SJCRH30 (cell line): ENCODE data around the gene GTF2H4. TPM values are rescaled to one million over a fixed set of nuclear protein-coding genes. Genes with fewer than 3 reads are reported as not detected.

ENCODE experiments used
- DNase-seq, 2 experiments: peaks; one replicate each; pipeline ENCODE4 v3.0.0-alpha.2; 2015 to 2020
- H3K27ac ChIP-seq: fragments of 250-450 bp; sonication (Bioruptor Pico); 2 replicates; pipeline ENCODE4 v1.5.1; 2020; ENCODE audit warnings: mild to moderate bottlenecking, moderate library complexity
- H3K27me3 ChIP-seq: fragments of 250-450 bp; sonication (Bioruptor Pico); 2 replicates; pipeline ENCODE4 v1.5.1; 2020; ENCODE audit warnings: mild to moderate bottlenecking, moderate library complexity
- H3K36me3 ChIP-seq: fragments of 250-450 bp; sonication (Bioruptor Pico); 2 replicates; pipeline ENCODE4 v1.5.1; 2020; ENCODE audit warnings: mild to moderate bottlenecking, moderate library complexity
- H3K4me1 ChIP-seq: fragments of 250-450 bp; sonication (Bioruptor Pico); 2 replicates; pipeline ENCODE4 v1.5.1; 2020; ENCODE audit warnings: mild to moderate bottlenecking, moderate library complexity
- H3K4me3 ChIP-seq: fragments of 250-450 bp; sonication (Bioruptor Pico); 2 replicates; pipeline ENCODE4 v1.5.1; 2020; ENCODE audit warnings: mild to moderate bottlenecking, moderate library complexity
- H3K9me3 ChIP-seq: fragments of 250-450 bp; sonication (Bioruptor Pico); replicated peaks from 2 replicates; pipeline ENCODE4 v1.5.1; 2020; ENCODE audit warnings: mild to moderate bottlenecking, moderate library complexity
- total RNA-seq: library from RNA; depleted of rRNA; stranded (reverse); fragments of >200 nt; shearing (Covaris generic); gene quantifications from 2 replicates; pipeline ENCODE4 v1.2.3, GENCODE V29; 2014

The GTF2H4 gene
- total RNA-seq, 1 experiment from 2014 or later = 24.2 TPM

DNA sequence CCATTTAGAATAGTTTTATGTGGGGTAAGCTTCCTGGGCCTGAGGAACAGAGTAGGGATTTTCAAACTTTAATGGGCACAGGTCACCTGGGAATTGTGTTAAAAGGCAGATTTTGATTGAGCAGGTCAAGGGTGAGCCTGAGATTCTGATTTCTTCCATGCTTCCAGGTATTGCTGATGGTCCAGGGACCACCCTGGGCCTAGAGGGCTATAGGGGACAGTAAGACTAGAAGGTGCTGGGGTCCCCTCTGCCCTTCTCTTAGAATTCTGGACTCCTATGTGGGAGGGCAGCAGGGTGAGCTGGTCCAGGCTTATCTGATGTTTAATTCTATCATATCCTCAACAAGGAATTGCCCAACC, 21.1 kb upstream of the GTF2H4 start:
- Histone ChIP-seq H3K4me1 (peaks cover 36% of the 10 kb centered on the region), H3K27ac (peak overlapping the region; percentile 94)
- DNase-seq = no peak

DNA sequence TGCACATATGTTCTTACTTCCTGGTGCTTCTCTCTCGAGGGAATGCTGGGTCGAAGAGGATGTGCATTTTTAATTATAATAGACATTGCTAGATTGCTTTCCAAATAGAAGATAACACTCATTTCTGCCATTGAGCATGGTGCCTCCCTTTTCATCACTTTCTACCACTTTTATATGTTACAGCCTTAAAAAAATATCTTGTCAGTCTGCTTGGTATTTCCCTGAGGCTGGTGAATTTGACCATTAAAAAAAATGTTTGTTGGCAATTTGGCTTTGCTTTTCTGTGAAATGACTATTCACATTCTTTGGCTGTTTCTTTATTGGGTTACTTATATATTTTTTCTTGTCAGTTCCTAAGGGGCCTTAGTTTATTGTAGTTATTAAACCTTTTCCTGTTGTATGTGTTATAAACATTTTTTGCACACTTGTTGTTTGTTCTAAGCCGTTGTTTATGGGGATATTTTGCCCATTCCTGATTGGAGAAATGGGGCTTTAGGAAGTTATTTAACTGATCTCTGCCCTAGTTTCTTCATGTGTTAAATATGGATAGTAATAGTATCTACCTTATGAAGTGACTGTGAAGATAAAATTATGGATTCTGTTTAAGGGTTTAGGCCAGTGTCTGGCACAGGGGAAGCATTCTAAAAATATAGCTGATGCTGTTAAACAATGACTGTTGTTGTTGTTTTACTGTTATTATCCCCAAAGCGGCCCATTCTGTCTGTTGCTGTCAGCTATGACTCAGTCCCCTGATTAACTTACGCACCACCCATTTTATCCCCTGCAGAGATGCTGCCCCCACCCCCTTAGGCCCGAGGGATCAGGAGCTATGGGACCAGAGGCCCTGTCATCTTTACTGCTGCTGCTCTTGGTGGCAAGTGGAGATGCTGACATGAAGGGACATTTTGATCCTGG, 19.8 kb upstream of the GTF2H4 start:
- Histone ChIP-seq H3K36me3 (peaks cover 31% of the 10 kb centered on the region), H3K27me3 (no peaks in the 10 kb centered on the region), H3K4me3 (no peak overlapping the region), H3K27ac (no peak overlapping the region), H3K4me1 (peaks cover 27% of the 10 kb centered on the region), H3K9me3 (no peaks in the 10 kb centered on the region)
- no peak for DNase-seq

More for the DNA sequence above, 21.1 kb upstream of the GTF2H4 start:
- peaks cover 18% of the 10 kb centered on the region for H3K36me3 ChIP-seq
- no peaks in the 10 kb centered on the region for H3K9me3 ChIP-seq
- no peaks in the 10 kb centered on the region for H3K27me3 ChIP-seq
- peak overlapping the region; percentile 68 for H3K4me3 ChIP-seq

DNA sequence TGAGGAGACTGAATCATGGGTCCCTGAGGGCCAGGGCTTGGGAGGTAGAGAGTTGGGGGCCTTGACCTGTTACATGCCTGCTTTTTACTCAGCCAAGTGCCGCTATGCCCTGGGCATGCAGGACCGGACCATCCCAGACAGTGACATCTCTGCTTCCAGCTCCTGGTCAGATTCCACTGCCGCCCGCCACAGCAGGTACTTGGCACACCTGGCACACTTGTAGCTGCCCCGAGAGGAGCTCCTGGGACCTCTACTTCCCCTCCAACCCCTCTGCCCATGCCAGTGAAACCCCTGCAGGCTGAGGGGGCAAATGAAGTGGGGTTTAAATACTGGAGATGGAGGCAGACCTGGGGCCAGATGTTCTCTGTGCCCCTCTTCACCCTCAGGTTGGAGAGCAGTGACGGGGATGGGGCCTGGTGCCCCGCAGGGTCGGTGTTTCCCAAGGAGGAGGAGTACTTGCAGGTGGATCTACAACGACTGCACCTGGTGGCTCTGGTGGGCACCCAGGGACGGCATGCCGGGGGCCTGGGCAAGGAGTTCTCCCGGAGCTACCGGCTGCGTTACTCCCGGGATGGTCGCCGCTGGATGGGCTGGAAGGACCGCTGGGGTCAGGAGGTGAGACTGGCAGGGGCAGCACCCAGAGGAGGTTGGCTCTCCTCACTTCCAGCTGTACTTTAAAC, 19.1 kb upstream of the GTF2H4 start:
- H3K9me3 ChIP-seq = no peaks in the 10 kb centered on the region
- H3K27me3 ChIP-seq = no peaks in the 10 kb centered on the region
- H3K4me1 ChIP-seq = peaks cover 22% of the 10 kb centered on the region
- H3K4me3 ChIP-seq = no peak overlapping the region
- H3K27ac ChIP-seq = no peak overlapping the region
- DNase-seq = no peak
- H3K36me3 ChIP-seq = peaks cover 33% of the 10 kb centered on the region

DNA sequence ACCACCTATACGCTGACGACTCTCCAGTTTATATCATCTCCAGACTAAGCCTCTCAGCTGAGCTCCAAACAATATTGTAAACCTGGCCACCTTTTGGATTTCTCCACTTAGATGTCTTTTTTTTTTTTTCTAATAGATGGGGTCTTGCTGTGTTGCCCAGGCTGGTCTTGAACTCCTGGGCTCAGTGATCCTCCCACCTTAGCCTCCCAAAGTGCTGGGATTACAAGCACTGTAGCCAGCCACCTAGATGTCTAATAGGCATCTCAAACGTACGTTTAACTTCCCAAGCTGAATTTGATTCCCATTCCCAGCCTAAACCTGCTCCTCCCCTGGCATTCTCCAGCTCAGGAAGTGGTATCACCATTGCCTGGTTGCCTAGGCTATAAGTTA, 18.5 kb upstream of the GTF2H4 start:
- DNase-seq = no peak
- peaks cover 22% of the 10 kb centered on the region for H3K4me1 ChIP-seq
- no peak overlapping the region for H3K4me3 ChIP-seq
- peak overlapping the region; percentile 46; the same call in 1 of the 2 replicates for H3K27ac ChIP-seq
- no peaks in the 10 kb centered on the region for H3K9me3 ChIP-seq
- peaks cover 39% of the 10 kb centered on the region for H3K36me3 ChIP-seq
- H3K27me3 ChIP-seq = no peaks in the 10 kb centered on the region

DNA sequence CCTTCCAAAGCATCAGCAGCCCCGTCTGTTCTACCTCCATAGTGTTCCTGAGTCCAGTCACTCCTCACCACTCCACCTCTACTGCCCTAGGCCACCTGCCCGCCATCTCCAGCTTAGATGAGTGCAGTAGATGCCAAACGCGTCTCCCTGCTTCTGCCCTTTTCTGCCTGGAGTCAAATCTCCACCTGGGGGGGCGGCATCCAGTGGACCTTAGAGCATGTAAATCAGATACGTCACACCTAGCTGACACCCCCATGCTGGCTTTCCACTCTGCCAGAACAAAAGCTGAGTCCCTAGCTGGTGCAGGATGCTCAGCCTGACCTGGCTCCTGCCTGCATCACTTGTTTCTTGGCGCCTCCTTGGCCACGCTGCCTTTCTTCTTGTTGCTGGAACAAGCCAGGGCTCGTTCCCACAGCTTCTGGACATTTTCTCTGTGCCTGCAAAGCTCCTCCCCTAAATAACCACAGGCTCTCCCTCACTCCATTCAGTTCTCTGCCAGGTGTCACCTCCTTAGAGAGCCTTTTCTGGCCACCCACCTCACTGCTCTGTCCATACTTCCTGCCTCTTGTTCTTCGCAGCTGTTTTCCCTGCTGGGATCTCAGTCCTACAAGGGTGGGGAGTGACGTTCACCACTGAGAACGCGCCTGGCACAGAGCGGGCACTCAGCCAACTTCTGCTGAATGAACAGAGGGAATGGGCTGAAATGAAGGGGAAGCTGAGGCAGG, 17.9 kb upstream of the GTF2H4 start:
- no peak overlapping the region for H3K4me3 ChIP-seq
- peaks cover 43% of the 10 kb centered on the region for H3K36me3 ChIP-seq
- H3K9me3 ChIP-seq = no peaks in the 10 kb centered on the region
- H3K27me3 ChIP-seq = no peaks in the 10 kb centered on the region
- DNase-seq = peak; percentile 87 to 88
- H3K27ac ChIP-seq = peak overlapping the region; percentile 46
- peaks cover 22% of the 10 kb centered on the region for H3K4me1 ChIP-seq

DNA sequence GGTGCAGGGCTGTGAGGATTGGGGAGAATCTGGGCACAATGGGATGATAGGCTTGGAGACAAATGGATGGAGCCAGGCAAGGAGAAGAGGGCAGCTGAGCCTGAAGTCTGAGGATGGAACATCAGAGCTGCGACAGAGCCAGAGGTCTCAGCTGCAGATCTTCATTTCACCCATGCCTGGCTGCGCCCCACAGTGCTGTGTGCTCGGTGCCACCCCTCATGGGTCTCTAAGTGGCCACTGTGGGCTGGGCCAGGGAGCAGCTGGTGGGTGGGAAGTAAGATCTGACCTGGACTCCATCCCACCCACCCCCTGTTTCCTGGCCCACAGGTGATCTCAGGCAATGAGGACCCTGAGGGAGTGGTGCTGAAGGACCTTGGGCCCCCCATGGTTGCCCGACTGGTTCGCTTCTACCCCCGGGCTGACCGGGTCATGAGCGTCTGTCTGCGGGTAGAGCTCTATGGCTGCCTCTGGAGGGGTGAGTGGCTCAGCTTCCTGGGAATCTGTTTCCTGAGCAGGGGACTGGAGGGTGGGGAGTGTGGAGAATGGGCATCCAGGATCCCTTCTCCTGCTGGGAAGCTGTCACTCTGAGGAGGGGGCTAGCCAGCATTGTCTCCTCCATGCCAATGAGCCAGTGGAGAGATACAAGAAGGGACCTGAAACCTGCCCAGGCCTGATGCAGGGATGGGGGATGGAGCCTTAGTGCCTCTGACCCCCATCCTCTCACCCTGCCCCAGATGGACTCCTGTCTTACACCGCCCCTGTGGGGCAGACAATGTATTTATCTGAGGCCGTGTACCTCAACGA, 17.2 kb upstream of the GTF2H4 start:
- peak overlapping the region; percentile 46 for H3K27ac ChIP-seq
- H3K36me3 ChIP-seq = peaks cover 46% of the 10 kb centered on the region
- H3K4me1 ChIP-seq = peaks cover 22% of the 10 kb centered on the region
- no peaks in the 10 kb centered on the region for H3K27me3 ChIP-seq
- no peak overlapping the region for H3K4me3 ChIP-seq
- H3K9me3 ChIP-seq = no peaks in the 10 kb centered on the region
- no peak for DNase-seq

DNA sequence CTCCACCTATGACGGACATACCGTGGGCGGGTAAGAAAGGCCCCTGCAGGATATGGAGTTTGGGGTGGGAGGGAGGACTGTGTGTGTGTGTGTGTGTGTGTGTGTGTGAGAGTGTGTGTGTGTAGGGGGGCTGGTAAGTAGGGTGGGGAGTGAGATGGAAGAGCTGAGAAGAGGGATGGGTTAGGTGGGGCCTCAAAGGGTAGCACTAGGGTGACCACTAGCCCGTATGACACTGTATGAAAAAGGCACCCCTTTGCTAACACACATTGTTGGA, 16.6 kb upstream of the GTF2H4 start:
- DNase-seq = no peak
- Histone ChIP-seq H3K36me3 (peaks cover 51% of the 10 kb centered on the region), H3K27ac (no peak overlapping the region), H3K27me3 (no peaks in the 10 kb centered on the region), H3K4me1 (peaks cover 22% of the 10 kb centered on the region), H3K4me3 (no peak overlapping the region), H3K9me3 (no peaks in the 10 kb centered on the region)

DNA sequence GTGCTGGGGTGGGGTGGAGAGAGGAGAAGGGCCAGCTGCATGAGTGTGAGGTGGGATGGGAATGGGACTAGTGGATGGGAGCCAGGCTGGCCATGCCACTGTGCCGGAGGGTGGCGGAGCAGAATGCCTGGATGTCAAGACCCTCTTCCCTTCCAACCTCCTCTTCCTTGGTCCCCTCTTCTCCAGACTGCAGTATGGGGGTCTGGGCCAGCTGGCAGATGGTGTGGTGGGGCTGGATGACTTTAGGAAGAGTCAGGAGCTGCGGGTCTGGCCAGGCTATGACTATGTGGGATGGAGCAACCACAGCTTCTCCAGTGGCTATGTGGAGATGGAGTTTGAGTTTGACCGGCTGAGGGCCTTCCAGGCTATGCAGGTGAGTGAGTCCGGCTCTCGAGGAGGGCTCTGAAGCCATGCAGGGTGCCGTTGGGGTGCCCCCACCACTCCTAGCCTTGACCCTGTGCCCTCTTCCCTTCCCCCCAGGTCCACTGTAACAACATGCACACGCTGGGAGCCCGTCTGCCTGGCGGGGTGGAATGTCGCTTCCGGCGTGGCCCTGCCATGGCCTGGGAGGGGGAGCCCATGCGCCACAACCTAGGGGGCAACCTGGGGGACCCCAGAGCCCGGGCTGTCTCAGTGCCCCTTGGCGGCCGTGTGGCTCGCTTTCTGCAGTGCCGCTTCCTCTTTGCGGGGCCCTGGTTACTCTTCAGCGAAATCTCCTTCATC, 16.0 kb upstream of the GTF2H4 start:
- Histone ChIP-seq H3K36me3 (peaks cover 56% of the 10 kb centered on the region), H3K4me1 (peaks cover 16% of the 10 kb centered on the region), H3K9me3 (no peaks in the 10 kb centered on the region), H3K27me3 (no peaks in the 10 kb centered on the region), H3K4me3 (no peak overlapping the region), H3K27ac (no peak overlapping the region)
- DNase-seq = no peak

DNA sequence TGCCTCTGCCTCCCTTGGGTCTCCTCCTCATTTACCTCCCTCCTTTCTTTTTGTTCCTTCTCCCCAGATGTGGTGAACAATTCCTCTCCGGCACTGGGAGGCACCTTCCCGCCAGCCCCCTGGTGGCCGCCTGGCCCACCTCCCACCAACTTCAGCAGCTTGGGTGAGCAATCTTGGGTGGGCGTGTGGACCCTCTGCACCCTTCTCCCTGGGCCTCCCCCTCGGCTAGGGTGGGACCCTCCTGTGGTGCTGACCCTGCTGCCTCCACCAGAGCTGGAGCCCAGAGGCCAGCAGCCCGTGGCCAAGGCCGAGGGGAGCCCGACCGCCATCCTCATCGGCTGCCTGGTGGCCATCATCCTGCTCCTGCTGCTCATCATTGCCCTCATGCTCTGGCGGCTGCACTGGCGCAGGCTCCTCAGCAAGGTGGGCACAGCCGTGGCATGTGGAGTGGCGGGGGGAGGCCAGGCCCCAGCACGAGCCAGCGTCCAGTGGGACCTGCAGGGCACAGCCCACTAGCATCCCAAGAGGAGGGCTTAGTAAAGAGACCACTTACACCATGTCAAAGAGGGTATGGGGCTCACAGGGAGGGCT, 14.9 kb upstream of the GTF2H4 start:
- Histone ChIP-seq H3K27ac (no peak overlapping the region), H3K27me3 (no peaks in the 10 kb centered on the region), H3K9me3 (no peaks in the 10 kb centered on the region), H3K4me3 (no peak overlapping the region), H3K4me1 (peaks cover 15% of the 10 kb centered on the region), H3K36me3 (peaks cover 65% of the 10 kb centered on the region)
- no peak for DNase-seq

DNA sequence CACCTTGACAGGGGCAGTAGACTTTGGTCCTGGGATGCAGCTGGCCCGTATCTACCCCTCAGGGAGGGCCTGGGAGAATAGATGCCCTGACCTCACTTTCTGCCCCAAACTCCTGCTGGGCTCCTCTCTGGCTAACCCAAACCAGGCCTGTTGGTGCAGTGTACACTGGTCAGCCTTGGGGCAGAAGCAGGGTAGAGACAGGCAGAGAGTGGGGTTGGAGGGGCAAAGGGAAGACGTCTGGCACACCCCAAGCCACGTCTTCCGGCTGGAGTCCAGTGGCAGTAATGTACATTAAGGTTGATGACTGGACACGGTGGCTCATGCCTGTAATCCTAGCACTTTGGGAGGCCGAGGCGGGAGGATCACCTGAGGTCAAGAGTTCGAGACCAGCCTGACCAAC, 14.3 kb upstream of the GTF2H4 start:
- Histone ChIP-seq H3K36me3 (peaks cover 68% of the 10 kb centered on the region), H3K27ac (no peak overlapping the region), H3K9me3 (no peaks in the 10 kb centered on the region), H3K27me3 (no peaks in the 10 kb centered on the region), H3K4me3 (no peak overlapping the region), H3K4me1 (peaks cover 15% of the 10 kb centered on the region)
- DNase-seq = no peak

DNA sequence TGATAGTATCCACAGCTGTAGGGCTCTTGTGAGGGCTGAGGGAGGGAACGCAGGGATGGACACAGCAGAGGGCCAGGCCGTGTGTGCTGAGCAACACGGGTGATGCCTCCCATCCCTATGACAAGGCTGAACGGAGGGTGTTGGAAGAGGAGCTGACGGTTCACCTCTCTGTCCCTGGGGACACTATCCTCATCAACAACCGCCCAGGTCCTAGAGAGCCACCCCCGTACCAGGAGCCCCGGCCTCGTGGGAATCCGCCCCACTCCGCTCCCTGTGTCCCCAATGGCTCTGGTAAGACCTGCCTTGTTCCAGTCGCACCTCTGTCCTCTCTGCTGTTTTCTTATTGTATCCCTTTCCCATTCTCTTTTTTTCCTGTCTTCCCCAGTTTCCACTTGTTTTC, 13.6 kb upstream of the GTF2H4 start:
- Histone ChIP-seq H3K36me3 (peaks cover 71% of the 10 kb centered on the region), H3K27me3 (no peaks in the 10 kb centered on the region), H3K4me3 (no peak overlapping the region), H3K27ac (no peak overlapping the region), H3K4me1 (peaks cover 15% of the 10 kb centered on the region), H3K9me3 (no peaks in the 10 kb centered on the region)
- no peak for DNase-seq

DNA sequence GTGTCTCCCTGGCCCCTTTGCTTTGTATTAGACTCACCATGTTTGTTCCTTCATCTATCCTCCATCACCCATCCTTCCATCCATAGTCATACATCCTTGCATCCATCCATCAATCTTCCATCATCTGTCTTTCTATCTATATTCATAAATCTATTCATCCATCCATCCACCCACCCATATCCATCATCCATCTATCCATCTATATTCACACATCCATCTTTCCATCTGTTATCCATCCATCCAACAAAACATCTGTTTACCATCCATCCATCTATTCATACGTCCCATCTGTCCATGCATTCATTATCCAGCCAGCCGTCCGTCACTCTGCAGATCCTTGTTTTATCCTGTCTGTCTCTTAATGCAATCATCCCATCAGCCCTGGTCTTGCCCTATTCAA, 13.1 kb upstream of the GTF2H4 start:
- H3K36me3 ChIP-seq = peaks cover 75% of the 10 kb centered on the region
- no peaks in the 10 kb centered on the region for H3K9me3 ChIP-seq

DNA sequence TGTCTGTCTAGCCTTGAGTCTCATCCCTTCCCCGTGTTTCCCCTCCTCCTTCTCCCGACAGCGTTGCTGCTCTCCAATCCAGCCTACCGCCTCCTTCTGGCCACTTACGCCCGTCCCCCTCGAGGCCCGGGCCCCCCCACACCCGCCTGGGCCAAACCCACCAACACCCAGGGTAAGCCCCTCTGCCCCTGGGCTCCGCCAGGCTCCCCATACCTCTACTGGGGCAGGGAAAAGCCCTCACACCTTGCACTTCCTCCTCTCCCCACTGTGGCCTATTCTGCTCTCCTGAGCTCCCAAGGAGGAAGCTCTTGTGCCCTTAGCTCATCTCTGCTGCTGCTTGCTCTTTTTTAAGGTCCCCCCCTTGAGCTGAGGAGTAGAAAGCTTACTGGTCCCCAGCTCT, 12.7 kb upstream of the GTF2H4 start:
- Histone ChIP-seq H3K9me3 (no peaks in the 10 kb centered on the region), H3K4me1 (peaks cover 7% of the 10 kb centered on the region), H3K27me3 (no peaks in the 10 kb centered on the region), H3K4me3 (no peak overlapping the region), H3K36me3 (peaks cover 76% of the 10 kb centered on the region), H3K27ac (no peak overlapping the region)
- DNase-seq = no peak

More for the DNA sequence above, 13.1 kb upstream of the GTF2H4 start:
- DNase-seq = no peak
- Histone ChIP-seq H3K4me3 (no peak overlapping the region), H3K4me1 (peaks cover 11% of the 10 kb centered on the region), H3K27ac (no peak overlapping the region), H3K27me3 (no peaks in the 10 kb centered on the region)

DNA sequence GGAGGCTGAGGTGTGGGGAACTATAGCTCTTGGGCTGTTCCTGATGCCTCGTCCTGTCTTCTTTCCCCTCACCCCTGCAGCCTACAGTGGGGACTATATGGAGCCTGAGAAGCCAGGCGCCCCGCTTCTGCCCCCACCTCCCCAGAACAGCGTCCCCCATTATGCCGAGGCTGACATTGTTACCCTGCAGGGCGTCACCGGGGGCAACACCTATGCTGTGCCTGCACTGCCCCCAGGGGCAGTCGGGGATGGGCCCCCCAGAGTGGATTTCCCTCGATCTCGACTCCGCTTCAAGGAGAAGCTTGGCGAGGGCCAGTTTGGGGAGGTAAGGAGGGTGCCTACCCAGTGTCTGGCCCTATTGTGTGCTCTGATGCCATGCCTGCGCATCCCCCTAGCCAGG, 11.5 kb upstream of the GTF2H4 start:
- no peak overlapping the region for H3K27ac ChIP-seq
- no peak for DNase-seq
- no peaks in the 10 kb centered on the region for H3K27me3 ChIP-seq
- peaks cover 65% of the 10 kb centered on the region for H3K36me3 ChIP-seq
- no peaks in the 10 kb centered on the region for H3K4me1 ChIP-seq
- H3K4me3 ChIP-seq = no peak overlapping the region
- H3K9me3 ChIP-seq = no peaks in the 10 kb centered on the region
